ENCODE measurements around the gene TSFM. TPM values are rescaled to one million over a fixed set of nuclear protein-coding genes. Genes with fewer than 3 reads are reported as not detected.

Gene TSFM
- total and polyA plus RNA-seq, 2 of the 4 experiments (the other 2 are of a cell fraction): 11.5 to 14.0 TPM

- H3K9ac ChIP-seq (ENCODE audit: low read depth, low read length): no peak overlapping the region
- in situ Hi-C loops (cut with MboI; ENCODE audit: low sequenced_read_pairs): loop anchor here (10.0 kb wide), 1 partner anchor 155 kb away; no protein-coding TSS in a partner anchor
- WGBS, 2 experiments (ENCODE audit: extremely low coverage in 2 of 2, insufficient read length in 1 of 2): 17% methylated on average over 2 of the region's 10 CpGs; no CpG with 5 or more reads in 1 of the 2 experiments
- H2AK5ac ChIP-seq (ENCODE audit: low read depth, low read length): no peak overlapping the region
- H3K14ac ChIP-seq (replicated peaks; ENCODE audit: low read depth, low read length): no peak overlapping the region
- no peak overlapping the region for H2BK20ac ChIP-seq (ENCODE audit: low read depth, low read length)
- H3K36me3 ChIP-seq (ENCODE audit: control insufficient read depth, insufficient read depth, low read length): no peaks in the 10 kb centered on the region
- H2AFZ ChIP-seq (replicated peaks; ENCODE audit: low read length, poor library complexity): no peak overlapping the region
- no peak overlapping the region for H2BK5ac ChIP-seq (ENCODE audit: low read depth, low read length, poor library complexity, severe bottlenecking)
- TF ChIP-seq FOS (IDR thresholded peaks at IDR 0.05; ENCODE audit: low read depth, low read length): no peak
- TF ChIP-seq, protein P1, sequence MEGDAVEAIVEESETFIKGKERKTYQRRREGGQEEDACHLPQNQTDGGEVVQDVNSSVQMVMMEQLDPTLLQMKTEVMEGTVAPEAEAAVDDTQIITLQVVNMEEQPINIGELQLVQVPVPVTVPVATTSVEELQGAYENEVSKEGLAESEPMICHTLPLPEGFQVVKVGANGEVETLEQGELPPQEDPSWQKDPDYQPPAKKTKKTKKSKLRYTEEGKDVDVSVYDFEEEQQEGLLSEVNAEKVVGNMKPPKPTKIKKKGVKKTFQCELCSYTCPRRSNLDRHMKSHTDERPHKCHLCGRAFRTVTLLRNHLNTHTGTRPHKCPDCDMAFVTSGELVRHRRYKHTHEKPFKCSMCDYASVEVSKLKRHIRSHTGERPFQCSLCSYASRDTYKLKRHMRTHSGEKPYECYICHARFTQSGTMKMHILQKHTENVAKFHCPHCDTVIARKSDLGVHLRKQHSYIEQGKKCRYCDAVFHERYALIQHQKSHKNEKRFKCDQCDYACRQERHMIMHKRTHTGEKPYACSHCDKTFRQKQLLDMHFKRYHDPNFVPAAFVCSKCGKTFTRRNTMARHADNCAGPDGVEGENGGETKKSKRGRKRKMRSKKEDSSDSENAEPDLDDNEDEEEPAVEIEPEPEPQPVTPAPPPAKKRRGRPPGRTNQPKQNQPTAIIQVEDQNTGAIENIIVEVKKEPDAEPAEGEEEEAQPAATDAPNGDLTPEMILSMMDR (conservative IDR thresholded peaks at IDR 0.05; ENCODE audit: low read depth, low read length): no peak
- TF ChIP-seq POLR2A (IDR thresholded peaks at IDR 0.05; ENCODE audit: low read depth, low read length): no peak
- TF ChIP-seq BHLHE40 (IDR thresholded peaks at IDR 0.05; ENCODE audit: low read depth, low read length): no peak
- no peak for TF ChIP-seq MXI1 (IDR thresholded peaks at IDR 0.05; ENCODE audit: borderline replicate concordance, low read depth, low read length)
- no peak for TF ChIP-seq USF2 (IDR thresholded peaks at IDR 0.05; ENCODE audit: low read depth, low read length)
- no peak for TF ChIP-seq MAZ (IDR thresholded peaks at IDR 0.05; ENCODE audit: borderline replicate concordance, low read depth, low read length)
- TF ChIP-seq MAFK (IDR thresholded peaks at IDR 0.05; ENCODE audit: low read depth, low read length): no peak
- TF ChIP-seq RAD21 (IDR thresholded peaks at IDR 0.05; ENCODE audit: low read length): no peak
- no peak for TF ChIP-seq NFE2L2 (IDR thresholded peaks at IDR 0.05; ENCODE audit: low read depth, low read length)
- TF ChIP-seq SMC3 (IDR thresholded peaks at IDR 0.05; ENCODE audit: low read depth, low read length): no peak
- H3K4me2 ChIP-seq (ENCODE audit: low read depth, low read length): no peak overlapping the region
- H3K9me3 ChIP-seq (ENCODE audit: control insufficient read depth, insufficient read depth, low read length): peaks cover 2% of the 10 kb centered on the region; the same call in 1 of the 2 replicates
- H3K23ac ChIP-seq (ENCODE audit: low read depth, low read length): no peak overlapping the region
- peaks cover 68% of the 10 kb centered on the region for H3K27me3 ChIP-seq (ENCODE audit: control insufficient read depth, insufficient read depth, low read length)
- no TSS peak for BruUV-seq (replicated peaks)
- H4K20me1 ChIP-seq (ENCODE audit: insufficient read depth, low read length): 0 out of 2 replicates have a peak, but pooled peaks cover 3% of the 10 kb centered on the region
- no peak overlapping the region for H3K18ac ChIP-seq (ENCODE audit: low read depth, low read length)
- no peak overlapping the region for H2BK15ac ChIP-seq (ENCODE audit: low read depth, low read length)
- H2BK120ac ChIP-seq (ENCODE audit: low read depth, low read length): no peak overlapping the region
- H3K4ac ChIP-seq (ENCODE audit: low read depth, low read length): no peak overlapping the region
- H4K5ac ChIP-seq (ENCODE audit: low read depth, low read length): no peak overlapping the region
- intact Hi-C loops (cut with micrococcal nuclease): loop anchor here (5.0 kb wide), 1 partner anchor 158 kb away; no protein-coding TSS in a partner anchor
- no peak overlapping the region for H3K4me3 ChIP-seq (ENCODE audit: insufficient read depth, low read depth, low read length)
- dilution Hi-C loops (cut with HindIII; ENCODE audit: low sequenced_read_pairs, unreplicated experiment): no loop called here
- no peak overlapping the region for H3K27ac ChIP-seq (ENCODE audit: insufficient read depth, low read length)
- 0 out of 2 replicates have a peak, but pooled peaks cover 3% of the 10 kb centered on the region for H3K4me1 ChIP-seq (ENCODE audit: control insufficient read depth, insufficient read depth, low read length)
- ChIA-PET POLR2A (ENCODE audit: unreplicated experiment) (no interaction called here), CTCF (no interaction called here)
- peaks cover 0 to 5% of the 10 kb centered on the region in 2 experiments; a peak in 2 of 4 replicates for H3K79me1 ChIP-seq (ENCODE audit: low read depth in 1 of 2, low read length in 2 of 2)
- H3K9me1 ChIP-seq (ENCODE audit: insufficient read depth, low read length): no peaks in the 10 kb centered on the region
- no peak overlapping the region for H3K56ac ChIP-seq (ENCODE audit: extremely low read depth, insufficient read depth, low read length)
- no peak overlapping the region for H2AK9ac ChIP-seq (replicated peaks; ENCODE audit: low read depth, low read length, poor library complexity)
- DNase-seq (no peak), ATAC-seq (ENCODE audit: low read depth) (no peak)
- H4K8ac ChIP-seq (ENCODE audit: low read depth in 2 of 2, low read length in 2 of 2): no peak overlapping the region
- no peak overlapping the region for H4K91ac ChIP-seq (ENCODE audit: insufficient read depth, low read depth, low read length)
These were observed 42.6 kb upstream of the TSFM start for GRCh38 chr12:57739914-57740538.
